T-cell (primary cell): ENCODE measurements around the gene HEPACAM. TPM values are rescaled to one million over a fixed set of nuclear protein-coding genes. Genes with fewer than 3 reads are reported as not detected.
A peak's percentile ranks its signal among the peaks of the same experiment; 100 is the strongest.
"Not testable (repeated sequence)": the region's sequence is repeated elsewhere in the genome, so short reads cannot be mapped to it uniquely, and the experiment has no call there.

Experiments used
- ATAC-seq, 4 experiments: fragments of 200-7000 bp in 3 of 4; fragments of 150-1000 bp in 1 of 4; cut with Tn5 transposase; replicated peaks in 1 of 4; 1 replicate in 3 of 4; 2 replicates in 1 of 4; pipeline ENCODE4 v1.10.0; 2021; ENCODE audit warnings: moderate library complexity in 3 of 4, mild to moderate bottlenecking in 2 of 4, moderate number of reproducible peaks in 1 of 4
- CTCF ChIA-PET, 2 donors: fragments of 300-600 bp; sonication (Branson Sonifier 250); formaldehyde crosslinking; loops; one replicate each; lab custom pipeline; 2022; ENCODE audit warnings: antibody characterized with exemption in 2 of 2; lab: Charles Lee
- POLR2A ChIA-PET, 2 donors: fragments of 300-600 bp; sonication (Branson Sonifier 250); formaldehyde crosslinking; loops; one replicate each; lab custom pipeline; 2022; ENCODE audit warnings: antibody characterized with exemption in 2 of 2; lab: Charles Lee
- DNase-seq, 35 experiments: peaks; one replicate each; pipeline versions ENCODE4 v3.0.0 to v3.0.0-alpha.2; 2013 to 2023
- H3K27ac ChIP-seq: one replicate; pipeline ENCODE4 v1.5.1; 2013; ENCODE audit warnings: low read length
- H3K27me3 ChIP-seq, 2 experiments: replicated peaks in 1 of 2; 1 replicate in 1 of 2; 2 replicates in 1 of 2; pipeline versions ENCODE4 v1.6.1 to v1.7.0; 2013; ENCODE audit warnings: low read length in 1 of 2, mixed read lengths in 1 of 2; ENCODE audit not compliant: control insufficient read depth in 2 of 2, insufficient read depth in 2 of 2; ENCODE audit errors: extremely low read depth in 1 of 2
- H3K36me3 ChIP-seq, 2 donors: 1 replicate in 1 of 2; 2 replicates in 1 of 2; pipeline versions ENCODE4 v1.6.1 to v1.7.0; 2013; ENCODE audit warnings: low read length in 1 of 2; ENCODE audit not compliant: control insufficient read depth in 2 of 2, insufficient read depth in 1 of 2; ENCODE audit errors: extremely low read depth in 1 of 2
- H3K4me1 ChIP-seq, 2 experiments: 1 replicate in 1 of 2; 2 replicates in 1 of 2; pipeline versions ENCODE4 v1.6.1 to v1.7.0; 2013; ENCODE audit warnings: low read length in 2 of 2, mixed read lengths in 1 of 2; ENCODE audit not compliant: insufficient read depth in 2 of 2, control insufficient read depth in 1 of 2; ENCODE audit errors: extremely low read depth in 1 of 2
- H3K4me3 ChIP-seq, 2 donors: 1 replicate in 1 of 2; 2 replicates in 1 of 2; pipeline versions ENCODE4 v1.5.1 to v1.7.0; 2013; ENCODE audit warnings: mild to moderate bottlenecking in 2 of 2, low read length in 1 of 2, moderate library complexity in 1 of 2; ENCODE audit not compliant: control insufficient read depth in 1 of 2; ENCODE audit errors: extremely low read depth in 1 of 2
- H3K9me3 ChIP-seq: 2 replicates; pipeline ENCODE4 v1.7.0; 2013
- H3K27ac Mint-ChIP-seq, 2 donors: one replicate each; pipeline ENCODE4 v1.8.0; 2020 to 2021; ENCODE audit warnings: mild to moderate bottlenecking in 2 of 2, mixed read lengths in 2 of 2
- H3K27me3 Mint-ChIP-seq, 2 donors: one replicate each; pipeline ENCODE4 v1.8.0; 2021 to 2022; ENCODE audit warnings: mixed read lengths in 2 of 2
- H3K36me3 Mint-ChIP-seq: one replicate; pipeline ENCODE4 v1.8.0; 2021; ENCODE audit warnings: mixed read lengths
- H3K4me1 Mint-ChIP-seq, 3 donors: one replicate each; pipeline ENCODE4 v1.8.0; 2020 to 2022; ENCODE audit warnings: mixed read lengths in 3 of 3, mild to moderate bottlenecking in 1 of 3
- H3K4me3 Mint-ChIP-seq, 3 donors: one replicate each; pipeline ENCODE4 v1.8.0; 2020 to 2022; ENCODE audit warnings: mild to moderate bottlenecking in 3 of 3, mixed read lengths in 3 of 3, moderate library complexity in 3 of 3
- H3K9me3 Mint-ChIP-seq, 3 donors: one replicate each; pipeline ENCODE4 v1.8.0; 2020 to 2022; ENCODE audit warnings: mixed read lengths in 3 of 3
- whole genome bisulfite sequencing: methylation state at CpG from one replicate; pipeline ENCODE4 v1.1.5; 2013; ENCODE audit warnings: missing lambda C conversion rate; ENCODE audit not compliant: insufficient coverage; 5-methylcytosine and 5-hydroxymethylcytosine counted together
- total RNA-seq, 35 experiments: library from RNA in 6 of 35; stranded (reverse) in 6 of 35; fragments of 120-200 nt in 1 of 35; gene quantifications; one replicate each; pipeline versions ENCODE4 v1.2.1 to v1.2.4 and lab custom pipeline; 2013 to 2026

HEPACAM gene
- total RNA-seq, 5 donors from 2014 or later (not counting 1 experiment from before 2014, with no cell fraction given) = not detected

DNA sequence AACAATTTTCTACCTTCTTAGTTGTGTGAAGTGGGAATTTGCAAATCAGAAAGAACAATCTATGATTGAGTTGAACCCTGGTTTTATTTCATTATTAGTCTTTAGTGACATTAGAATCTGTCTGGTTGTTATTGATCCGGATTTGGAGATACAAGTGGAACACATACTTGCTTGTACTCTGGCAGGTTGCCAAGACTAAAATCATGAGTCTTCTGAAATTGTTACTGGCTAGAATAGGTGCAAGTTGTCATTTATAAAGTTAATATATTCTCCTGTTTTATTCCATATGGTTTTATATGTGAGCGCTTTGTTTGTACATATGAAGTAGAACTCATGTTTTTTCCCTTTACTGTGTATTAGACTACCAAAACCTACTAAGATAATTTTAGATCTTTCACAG, 41.2 kb upstream of the HEPACAM start:
- Mint-ChIP-seq H3K36me3 (peaks cover 38% of the 10 kb centered on the region), H3K9me3 (peaks cover 19 to 35% (median 21%) of the 10 kb centered on the region in 3 donors), H3K4me1 (no peaks in the 10 kb centered on the region), H3K27me3 (no peaks in the 10 kb centered on the region), H3K4me3 (no peak overlapping the region), H3K27ac (no peak overlapping the region)
- H3K27me3 ChIP-seq = no peaks in the 10 kb centered on the region
- DNase-seq (no peak), ATAC-seq (no peak)
- no CpG with 5 or more reads among the region's 2 CpGs for WGBS
- no peaks in the 10 kb centered on the region for H3K9me3 ChIP-seq
- H3K27ac ChIP-seq = no peak overlapping the region
- H3K4me3 ChIP-seq = no peak overlapping the region
- H3K36me3 ChIP-seq = peaks cover 0 to 3% of the 10 kb centered on the region in 2 donors
- POLR2A ChIA-PET = no interaction called here
- H3K4me1 ChIP-seq = no peaks in the 10 kb centered on the region
- CTCF ChIA-PET = no interaction called here

DNA sequence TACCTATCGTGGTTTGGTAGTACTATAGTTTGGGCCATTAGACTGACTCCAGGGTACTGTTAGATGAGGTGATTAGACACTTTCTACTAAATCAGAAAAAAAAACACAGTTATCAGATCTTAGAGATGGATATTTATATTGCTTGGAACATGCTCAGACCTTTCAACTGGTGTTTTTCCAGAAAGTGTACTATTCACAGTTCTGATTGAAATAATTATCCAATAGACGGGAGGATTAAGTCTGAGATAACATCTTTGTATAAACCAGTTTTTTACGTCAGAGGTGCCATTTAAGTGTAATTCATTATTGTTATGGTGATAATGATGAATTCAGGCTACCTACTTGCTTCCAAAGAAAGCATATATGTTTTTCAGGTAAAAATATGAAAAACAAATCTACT, 40.7 kb upstream of the HEPACAM start:
- ATAC-seq (no peak), DNase-seq (no peak)
- no peaks in the 10 kb centered on the region for H3K4me1 Mint-ChIP-seq
- no peak overlapping the region for H3K4me3 ChIP-seq
- H3K9me3 Mint-ChIP-seq = peaks cover 19 to 32% (median 20%) of the 10 kb centered on the region in 3 donors
- H3K4me3 Mint-ChIP-seq = no peak overlapping the region
- no peaks in the 10 kb centered on the region for H3K27me3 ChIP-seq
- no peak overlapping the region for H3K27ac ChIP-seq
- H3K36me3 ChIP-seq = peaks cover 0 to 3% of the 10 kb centered on the region in 2 donors
- H3K27me3 Mint-ChIP-seq = no peaks in the 10 kb centered on the region
- no peaks in the 10 kb centered on the region for H3K9me3 ChIP-seq
- no CpG with 5 or more reads among the region's 3 CpGs for WGBS
- POLR2A ChIA-PET = no interaction called here
- H3K4me1 ChIP-seq = no peaks in the 10 kb centered on the region
- no peak overlapping the region for H3K27ac Mint-ChIP-seq
- peaks cover 33% of the 10 kb centered on the region for H3K36me3 Mint-ChIP-seq
- CTCF ChIA-PET = no interaction called here

DNA sequence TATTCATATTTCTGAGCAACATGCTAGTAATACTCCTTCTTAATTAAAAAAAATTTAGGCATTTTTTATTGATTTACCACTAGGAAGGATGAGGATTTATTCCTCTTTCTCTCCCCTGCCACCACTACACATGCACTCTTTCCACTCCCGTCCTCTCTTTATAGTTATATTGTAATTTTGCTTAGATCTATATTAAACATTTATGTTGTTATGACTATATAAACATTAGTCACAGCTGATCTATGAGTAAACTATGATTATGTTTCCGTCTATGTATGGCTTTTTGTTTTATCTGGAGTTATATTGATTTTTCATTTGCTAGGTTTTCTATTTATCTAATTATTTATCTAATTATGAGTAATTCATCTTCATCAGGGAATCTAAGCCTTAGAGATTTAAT, 36.0 kb upstream of the HEPACAM start:
- peaks cover 16% of the 10 kb centered on the region for H3K36me3 Mint-ChIP-seq
- no peaks in the 10 kb centered on the region for H3K27me3 Mint-ChIP-seq
- no peak overlapping the region for H3K27ac ChIP-seq
- H3K4me3 Mint-ChIP-seq = no peak overlapping the region
- no peaks in the 10 kb centered on the region for H3K4me1 ChIP-seq
- ChIA-PET POLR2A (no interaction called here), CTCF (no interaction called here)
- no peak overlapping the region for H3K27ac Mint-ChIP-seq
- DNase-seq (no peak), ATAC-seq (no peak)
- H3K4me3 ChIP-seq = no peak overlapping the region
- H3K27me3 ChIP-seq = no peaks in the 10 kb centered on the region
- no peaks in the 10 kb centered on the region for H3K4me1 Mint-ChIP-seq
- WGBS = no CpG with 5 or more reads among the region's 2 CpGs
- no peaks in the 10 kb centered on the region for H3K9me3 ChIP-seq
- no peaks in the 10 kb centered on the region for H3K9me3 Mint-ChIP-seq
- no peaks in the 10 kb centered on the region for H3K36me3 ChIP-seq

DNA sequence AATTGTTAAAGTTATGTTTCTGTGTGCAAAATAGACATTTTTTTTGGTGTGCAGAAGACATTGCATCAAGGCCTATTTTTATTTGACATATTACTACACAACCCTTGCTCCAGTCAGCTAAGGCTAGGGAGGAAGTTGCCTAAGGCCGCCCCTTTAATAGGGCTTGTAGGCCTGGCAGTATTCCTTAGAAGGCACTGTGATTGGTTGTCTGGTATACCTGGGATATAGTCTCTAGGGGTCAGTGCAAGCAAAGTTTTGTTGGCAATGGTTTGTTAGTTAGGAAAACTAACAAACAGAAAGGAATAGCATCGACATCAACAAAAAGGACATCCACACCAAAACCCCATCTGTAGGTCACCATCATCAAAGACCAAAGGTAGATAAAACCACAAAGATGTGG, 35.1 kb upstream of the HEPACAM start:
- no peaks in the 10 kb centered on the region for H3K9me3 Mint-ChIP-seq
- POLR2A ChIA-PET = interaction anchor here in 1 of 2 donors (0.5 kb wide), 1 partner anchor 1351 kb away, joined by 3 read pairs; no protein-coding TSS in a partner anchor
- Histone ChIP-seq H3K9me3 (no peaks in the 10 kb centered on the region), H3K27me3 (no peaks in the 10 kb centered on the region), H3K36me3 (no peaks in the 10 kb centered on the region), H3K4me1 (no peaks in the 10 kb centered on the region), H3K27ac (no peak overlapping the region), H3K4me3 (no peak overlapping the region)
- no peak overlapping the region for H3K27ac Mint-ChIP-seq
- ATAC-seq = no peak
- DNase-seq = no peak
- H3K4me1 Mint-ChIP-seq = no peaks in the 10 kb centered on the region
- H3K4me3 Mint-ChIP-seq = no peak overlapping the region
- H3K36me3 Mint-ChIP-seq = peaks cover 14% of the 10 kb centered on the region
- no peaks in the 10 kb centered on the region for H3K27me3 Mint-ChIP-seq
- CTCF ChIA-PET = no interaction called here
- no CpG with 5 or more reads among the region's 2 CpGs for WGBS

DNA sequence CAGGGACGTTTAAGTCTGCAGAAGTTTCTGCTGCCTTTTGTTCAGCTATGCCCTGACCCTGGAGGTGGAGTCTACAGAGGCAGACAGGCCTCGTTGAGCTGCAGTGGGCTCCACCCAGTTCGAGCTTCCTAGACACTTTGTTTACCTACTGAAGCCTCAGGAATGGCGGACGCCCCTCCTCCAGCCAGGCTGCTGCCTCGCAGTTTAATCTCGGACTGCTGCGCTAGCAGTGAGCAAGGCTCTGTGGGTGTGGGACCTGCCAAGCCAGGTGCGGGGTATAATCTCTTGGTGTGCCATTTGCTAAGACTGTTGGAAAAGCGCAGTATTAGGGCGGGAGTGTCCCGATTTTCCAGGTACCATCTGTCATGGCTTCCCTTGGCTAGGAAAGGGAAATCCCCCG, 32.4 kb upstream of the HEPACAM start:
- H3K36me3 ChIP-seq, H3K27me3 Mint-ChIP-seq: not testable (repeated sequence)

DNA sequence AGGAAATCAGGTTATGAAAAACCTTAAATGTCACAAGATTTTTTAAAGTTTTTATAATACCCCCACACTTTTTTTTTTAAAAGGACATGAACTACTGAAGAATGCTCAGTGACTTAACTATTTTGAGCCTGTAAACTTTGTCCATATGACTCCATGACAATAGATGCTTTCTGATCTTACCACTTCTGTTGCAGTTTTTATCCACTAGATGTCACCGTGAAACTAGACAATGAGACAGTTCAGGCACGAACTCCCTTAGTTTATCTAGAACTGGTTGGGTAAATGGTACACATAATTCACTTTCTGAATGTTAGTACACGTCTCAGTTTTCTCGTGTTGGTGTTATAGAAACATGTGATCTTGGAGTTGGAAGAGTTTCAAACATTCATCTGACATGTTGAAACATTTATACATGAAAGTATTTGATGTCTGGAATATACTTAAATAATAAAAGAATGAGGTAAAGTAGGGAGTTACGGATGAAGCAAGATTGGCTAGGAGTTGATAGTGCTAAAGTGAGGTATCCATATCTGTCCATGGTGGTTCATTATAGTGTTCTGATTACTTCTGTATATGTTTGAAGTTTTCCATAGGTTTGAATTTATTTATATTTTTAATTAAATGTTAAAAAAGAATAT, 26.2 kb upstream of the HEPACAM start:
- Histone ChIP-seq H3K4me3 (no peak overlapping the region), H3K9me3 (no peaks in the 10 kb centered on the region), H3K4me1 (no peaks in the 10 kb centered on the region), H3K36me3 (no peaks in the 10 kb centered on the region), H3K27ac (no peak overlapping the region), H3K27me3 (no peaks in the 10 kb centered on the region)
- Mint-ChIP-seq H3K4me1 (no peaks in the 10 kb centered on the region), H3K27ac (no peak overlapping the region), H3K36me3 (peaks cover 3% of the 10 kb centered on the region), H3K27me3 (no peaks in the 10 kb centered on the region), H3K4me3 (no peak overlapping the region), H3K9me3 (no peaks in the 10 kb centered on the region)
- POLR2A ChIA-PET = no interaction called here
- no CpG with 5 or more reads among the region's 5 CpGs for WGBS
- DNase-seq = peak in 6 of 35 experiments; percentile 2 to 82 (median 17)
- CTCF ChIA-PET = interaction anchor here (0.9 to 1.5 kb wide), 3 partner anchors 38 to 180 kb away, joined by 3 read pairs; no protein-coding TSS in a partner anchor
- ATAC-seq = peak; percentile 83 to 97 (median 94)

More for the DNA sequence above, 32.4 kb upstream of the HEPACAM start:
- ATAC-seq, H3K9me3 Mint-ChIP-seq, H3K9me3 ChIP-seq, POLR2A ChIA-PET, H3K27me3 ChIP-seq, H3K4me1 Mint-ChIP-seq, H3K4me3 Mint-ChIP-seq, H3K27ac Mint-ChIP-seq, DNase-seq, CTCF ChIA-PET, H3K27ac ChIP-seq, H3K4me3 ChIP-seq, H3K4me1 ChIP-seq: not testable (repeated sequence)
- peaks cover 14% of the 10 kb centered on the region for H3K36me3 Mint-ChIP-seq
- WGBS = 93% methylated on average over 13 of the region's 13 CpGs
